ENCODE results near the gene PLAC8. TPM values are rescaled to one million over a fixed set of nuclear protein-coding genes. Genes with fewer than 3 reads are reported as not detected.
"Not testable (repeated sequence)": the region's sequence is repeated elsewhere in the genome, so short reads cannot be mapped to it uniquely, and the experiment has no call there.

PLAC8 gene
- total and polyA plus RNA-seq, 7 experiments from 2014 or later = 204 to 634 (median 327) TPM

DNA sequence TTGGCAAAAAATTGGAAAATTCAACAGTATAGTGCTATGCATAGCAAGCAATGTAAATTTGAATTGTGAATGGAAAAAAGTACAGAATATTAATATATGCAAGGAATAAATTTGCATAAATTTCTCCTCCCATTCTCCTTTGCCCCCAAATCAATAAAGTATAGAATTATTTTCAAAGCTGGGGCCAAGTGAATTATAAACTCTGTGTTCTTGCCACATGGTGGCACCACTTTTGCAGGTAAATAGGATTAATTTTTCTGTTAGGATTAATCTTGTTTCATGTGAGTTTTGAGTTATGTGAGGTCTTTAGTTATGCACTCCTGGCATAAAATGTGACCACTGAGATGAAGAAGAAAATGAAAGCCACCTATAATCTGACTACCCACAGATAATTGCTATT lies 59.6 kb downstream of the PLAC8 start:
- ATAC-seq (no peak), DNase-seq (peak in 6 of 9 donors; percentile 12 to 40 (median 30))
- Histone ChIP-seq H3K27me3 (ENCODE audit: control insufficient read depth in 2 of 2, insufficient read depth in 2 of 2, low read length in 2 of 2) (no peaks in the 10 kb centered on the region), H3K4me3 (ENCODE audit: low read length) (no peak overlapping the region), H3K36me3 (ENCODE audit: control insufficient read depth in 2 of 3, insufficient read depth in 3 of 3, low read length in 3 of 3) (peaks cover 0 to 49% (median 0%) of the 10 kb centered on the region in 3 experiments), H3K4me1 (ENCODE audit: control insufficient read depth in 2 of 2, insufficient read depth in 2 of 2, low read length in 2 of 2) (no peaks in the 10 kb centered on the region), H3K9me3 (ENCODE audit: control insufficient read depth in 2 of 3, low read length in 3 of 3) (no peaks in the 10 kb centered on the region), H3K27ac (ENCODE audit: low read depth, low read length) (no peak overlapping the region)
- intact Hi-C loops (cut with micrococcal nuclease) = loop anchor here (1.0 to 5.0 kb wide), 4 partner anchors 19 to 587 kb away; no protein-coding TSS in a partner anchor
- Mint-ChIP-seq H3K27me3 (no peaks in the 10 kb centered on the region), H3K27ac (no peak overlapping the region), H3K9me3 (no peaks in the 10 kb centered on the region), H3K4me3 (no peak overlapping the region), H3K4me1 (peaks cover 0 to 9% (median 0%) of the 10 kb centered on the region in 7 donors), H3K36me3 (peaks cover 11 to 49% (median 31%) of the 10 kb centered on the region in 5 donors)
- POLR2A ChIA-PET = interaction anchor here (0.6 kb wide), 1 partner anchor 100 kb away, joined by 6 read pairs; no protein-coding TSS in a partner anchor
- CTCF ChIA-PET = interaction anchor here (1.0 to 1.7 kb wide), 4 partner anchors 20 to 229 kb away, joined by 3 to 9 read pairs (median 6); partner anchors contain the start of gene COPS4

DNA sequence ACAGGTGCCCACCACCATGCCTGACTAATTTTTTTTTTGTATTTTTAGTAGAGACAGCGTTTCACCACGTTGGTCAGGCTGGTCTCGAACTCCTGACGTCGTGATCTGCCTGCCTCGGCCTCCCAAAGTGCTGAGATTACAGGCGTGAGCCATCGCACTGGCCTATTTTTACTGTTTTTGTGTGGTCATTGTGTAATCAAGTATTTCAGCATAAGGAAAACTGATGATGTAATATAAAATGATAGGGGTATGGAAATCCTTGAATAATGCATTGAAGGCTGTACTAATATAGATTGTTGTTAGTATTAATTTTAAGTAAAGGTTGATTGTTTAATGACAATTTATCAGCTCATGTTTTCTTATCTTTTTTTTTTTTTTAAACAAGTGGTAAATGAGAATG lies 65.7 kb downstream of the PLAC8 start:
- ChIA-PET POLR2A (interaction anchor here (0.9 to 1.7 kb wide), 2 partner anchors 14 to 232 kb away, joined by 3 to 5 read pairs; partner anchors contain the start of gene COPS4), CTCF (interaction anchor here (0.7 kb wide), 1 partner anchor 64 kb away, joined by 4 read pairs; no protein-coding TSS in a partner anchor)
- ATAC-seq; H3K27me3 Mint-ChIP-seq; H3K4me3 Mint-ChIP-seq; H3K9me3 Mint-ChIP-seq; H3K4me3 ChIP-seq (ENCODE audit: low read length); H3K9me3 ChIP-seq (ENCODE audit: control insufficient read depth in 2 of 3, low read length in 3 of 3); DNase-seq; H3K4me1 ChIP-seq (ENCODE audit: control insufficient read depth in 2 of 2, insufficient read depth in 2 of 2, low read length in 2 of 2); H3K27ac ChIP-seq (ENCODE audit: low read depth, low read length); intact Hi-C loops (cut with micrococcal nuclease); H3K27me3 ChIP-seq (ENCODE audit: control insufficient read depth in 2 of 2, insufficient read depth in 2 of 2, low read length in 2 of 2): not testable (repeated sequence)
- peaks cover 0 to 35% (median 0%) of the 10 kb centered on the region in 3 experiments for H3K36me3 ChIP-seq (ENCODE audit: control insufficient read depth in 2 of 3, insufficient read depth in 3 of 3, low read length in 3 of 3)
- peaks cover 11 to 43% (median 28%) of the 10 kb centered on the region in 5 donors for H3K36me3 Mint-ChIP-seq
- peaks cover 0 to 20% (median 14%) of the 10 kb centered on the region in 7 donors for H3K4me1 Mint-ChIP-seq
- H3K27ac Mint-ChIP-seq = peak overlapping the region in 1 of 9 donors; percentile 56

DNA sequence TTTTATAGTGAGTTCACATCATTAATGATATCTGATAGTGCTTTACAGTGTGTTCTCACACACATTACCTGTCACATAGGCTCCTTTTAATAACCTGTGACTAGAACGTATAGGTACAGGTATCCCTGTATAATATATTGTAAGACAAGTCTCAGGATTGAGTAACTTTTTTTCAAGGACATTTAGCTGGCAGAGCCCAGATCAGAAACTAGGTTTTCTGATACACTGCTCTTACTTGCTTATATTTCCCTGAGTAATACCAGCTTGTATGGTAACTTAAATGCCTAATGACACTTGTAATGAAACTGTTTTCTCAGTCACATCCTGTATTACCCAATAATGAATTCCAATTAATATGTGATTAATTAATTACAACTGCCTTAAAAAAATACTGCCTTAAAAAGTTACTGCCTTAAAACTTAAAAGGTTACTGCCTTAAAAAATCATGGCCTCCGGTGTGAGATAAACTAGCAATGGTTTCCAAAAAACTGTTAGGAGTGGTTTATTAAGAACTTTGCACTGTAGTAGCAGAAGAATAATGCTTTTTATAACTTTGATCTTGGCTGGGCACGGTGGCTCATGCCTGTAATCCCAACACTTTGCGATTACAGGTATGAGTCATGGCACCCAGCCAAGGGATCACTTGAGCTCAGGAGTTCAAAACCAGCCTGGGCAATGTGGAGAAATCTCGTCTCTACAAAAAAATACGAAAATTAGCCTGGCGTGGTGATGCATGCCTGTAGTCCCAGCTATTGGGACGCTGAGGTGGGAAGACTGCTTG lies 67.6 kb downstream of the PLAC8 start:
- Histone ChIP-seq H3K36me3 (ENCODE audit: control insufficient read depth in 2 of 3, insufficient read depth in 3 of 3, low read length in 3 of 3) (peaks cover 0 to 20% (median 0%) of the 10 kb centered on the region in 3 experiments), H3K4me1 (ENCODE audit: control insufficient read depth in 2 of 2, insufficient read depth in 2 of 2, low read length in 2 of 2) (peaks cover 4 to 5% of the 10 kb centered on the region in 2 donors), H3K9me3 (ENCODE audit: control insufficient read depth in 2 of 3, low read length in 3 of 3) (no peaks in the 10 kb centered on the region), H3K27me3 (ENCODE audit: control insufficient read depth in 2 of 2, insufficient read depth in 2 of 2, low read length in 2 of 2) (no peaks in the 10 kb centered on the region), H3K27ac (ENCODE audit: low read depth, low read length) (no peak overlapping the region), H3K4me3 (ENCODE audit: low read length) (no peak overlapping the region)
- CTCF ChIA-PET = interaction anchor here (0.6 to 1.3 kb wide), 2 partner anchors 27 to 206 kb away, joined by 3 to 7 read pairs; no protein-coding TSS in a partner anchor
- Mint-ChIP-seq H3K4me3 (no peak overlapping the region), H3K27ac (no peak overlapping the region), H3K9me3 (no peaks in the 10 kb centered on the region), H3K36me3 (peaks cover 5 to 31% (median 21%) of the 10 kb centered on the region in 5 donors), H3K4me1 (peaks cover 4 to 23% (median 18%) of the 10 kb centered on the region in 7 donors), H3K27me3 (no peaks in the 10 kb centered on the region)
- intact Hi-C loops (cut with micrococcal nuclease) = no loop called here
- ATAC-seq = no peak
- no peak for DNase-seq
- POLR2A ChIA-PET = interaction anchor here (0.7 to 1.3 kb wide), 2 partner anchors 10 to 237 kb away, joined by 3 to 4 read pairs; no protein-coding TSS in a partner anchor

DNA sequence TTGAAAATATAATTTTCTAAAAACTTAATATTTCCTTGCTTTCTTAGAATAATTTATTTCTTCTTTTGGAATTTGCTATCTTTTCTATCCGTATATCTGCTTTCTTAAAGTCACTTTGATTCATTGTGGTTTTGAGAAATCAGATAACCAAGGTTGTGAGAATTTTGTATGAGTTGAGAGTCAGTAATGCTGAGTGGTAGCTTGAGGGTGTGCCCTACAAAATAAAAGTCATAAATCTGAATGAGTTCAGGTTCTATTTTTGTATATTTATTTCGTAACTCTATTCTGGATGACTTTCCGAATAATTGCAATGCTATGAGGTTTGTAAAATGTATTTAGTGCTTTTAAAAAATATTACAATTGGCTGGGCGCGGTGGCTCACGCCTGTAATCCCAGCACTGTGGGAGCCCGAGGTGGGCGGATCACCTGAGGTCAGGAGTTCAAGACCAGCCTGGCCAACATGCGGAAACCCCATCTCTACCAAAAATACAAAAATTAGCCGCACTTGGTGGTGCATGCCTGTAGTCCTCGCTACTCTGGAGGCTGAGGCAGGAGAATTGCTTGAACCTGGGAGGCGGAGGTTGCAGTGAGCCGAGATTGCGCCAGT lies 70.6 kb downstream of the PLAC8 start:
- no peaks in the 10 kb centered on the region for H3K27me3 Mint-ChIP-seq
- peaks cover 9 to 41% (median 32%) of the 10 kb centered on the region in 7 donors for H3K4me1 Mint-ChIP-seq
- no peak overlapping the region for H3K4me3 Mint-ChIP-seq
- H3K36me3 Mint-ChIP-seq = peaks cover 0 to 19% (median 1%) of the 10 kb centered on the region in 5 donors
- DNase-seq (no peak), ATAC-seq (no peak)
- Histone ChIP-seq H3K9me3 (ENCODE audit: control insufficient read depth in 2 of 3, low read length in 3 of 3) (no peaks in the 10 kb centered on the region), H3K27ac (ENCODE audit: low read depth, low read length) (no peak overlapping the region), H3K27me3 (ENCODE audit: control insufficient read depth in 2 of 2, insufficient read depth in 2 of 2, low read length in 2 of 2) (no peaks in the 10 kb centered on the region), H3K4me1 (ENCODE audit: control insufficient read depth in 2 of 2, insufficient read depth in 2 of 2, low read length in 2 of 2) (peaks cover 4 to 8% of the 10 kb centered on the region in 2 donors), H3K4me3 (ENCODE audit: low read length) (no peak overlapping the region), H3K36me3 (ENCODE audit: control insufficient read depth in 2 of 3, insufficient read depth in 3 of 3, low read length in 3 of 3) (no peaks in the 10 kb centered on the region)
- no peak overlapping the region for H3K27ac Mint-ChIP-seq
- no peaks in the 10 kb centered on the region for H3K9me3 Mint-ChIP-seq
- intact Hi-C loops (cut with micrococcal nuclease) = no loop called here
- POLR2A ChIA-PET = no interaction called here
- CTCF ChIA-PET = no interaction called here

DNA sequence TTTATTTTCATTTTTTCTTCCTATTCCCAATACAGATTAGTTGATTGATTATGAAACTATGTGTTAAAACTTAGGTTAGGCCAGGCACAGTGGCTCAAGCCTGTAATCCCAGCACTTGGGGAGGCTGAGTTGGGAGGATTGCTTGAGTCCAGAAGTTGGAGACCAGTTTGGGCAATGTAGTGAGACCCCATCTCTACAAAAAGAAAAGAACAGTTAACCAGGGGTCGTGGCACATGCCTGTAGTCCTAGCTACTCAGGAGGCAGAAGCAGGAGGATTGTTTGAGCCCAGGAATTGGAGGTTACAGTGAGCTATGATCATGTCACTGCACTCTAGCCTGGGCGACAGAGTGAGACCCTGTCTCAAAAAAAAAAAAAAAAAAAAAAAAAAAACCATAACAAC lies 71.4 kb downstream of the PLAC8 start:
- H3K4me1 ChIP-seq (ENCODE audit: control insufficient read depth in 2 of 2, insufficient read depth in 2 of 2, low read length in 2 of 2); H3K27me3 ChIP-seq (ENCODE audit: control insufficient read depth in 2 of 2, insufficient read depth in 2 of 2, low read length in 2 of 2); intact Hi-C loops (cut with micrococcal nuclease); CTCF ChIA-PET; ATAC-seq; H3K27ac ChIP-seq (ENCODE audit: low read depth, low read length); H3K9me3 Mint-ChIP-seq; H3K36me3 ChIP-seq (ENCODE audit: control insufficient read depth in 2 of 3, insufficient read depth in 3 of 3, low read length in 3 of 3); DNase-seq; H3K27me3 Mint-ChIP-seq; H3K4me3 ChIP-seq (ENCODE audit: low read length); POLR2A ChIA-PET; H3K4me3 Mint-ChIP-seq; H3K9me3 ChIP-seq (ENCODE audit: control insufficient read depth in 2 of 3, low read length in 3 of 3): not testable (repeated sequence)
- peak overlapping the region in 1 of 9 donors; percentile 31 for H3K27ac Mint-ChIP-seq
- peaks cover 0 to 17% (median 0%) of the 10 kb centered on the region in 5 donors for H3K36me3 Mint-ChIP-seq
- peaks cover 11 to 42% (median 36%) of the 10 kb centered on the region in 7 donors for H3K4me1 Mint-ChIP-seq

DNA sequence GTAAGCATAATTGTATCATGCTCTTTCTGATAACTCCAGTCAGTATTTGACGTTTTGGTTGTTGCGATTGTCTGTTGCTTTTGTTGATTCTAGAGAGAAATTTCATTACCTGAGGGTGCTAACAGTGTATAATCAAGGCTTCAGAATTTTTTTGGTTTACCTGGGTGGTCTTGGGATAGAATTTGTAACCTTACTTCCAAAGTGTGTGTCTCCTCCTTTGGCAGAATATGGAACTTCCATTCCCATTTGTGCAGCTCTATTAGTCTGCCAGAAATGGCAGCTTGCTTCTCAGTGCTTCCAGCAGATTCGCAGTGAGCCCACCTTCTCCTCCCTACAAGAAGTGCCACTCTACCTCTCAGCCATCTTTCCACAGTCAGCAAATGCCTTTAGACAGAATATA lies 74.3 kb downstream of the PLAC8 start:
- ChIA-PET CTCF (interaction anchor here (1.4 kb wide), 1 partner anchor 27 kb away, joined by 3 read pairs; no protein-coding TSS in a partner anchor), POLR2A (interaction anchor here (1.4 kb wide), 1 partner anchor 27 kb away, joined by 3 read pairs; no protein-coding TSS in a partner anchor)
- Mint-ChIP-seq H3K36me3 (peaks cover 0 to 13% (median 0%) of the 10 kb centered on the region in 5 donors), H3K9me3 (no peaks in the 10 kb centered on the region), H3K4me1 (peaks cover 21 to 59% (median 48%) of the 10 kb centered on the region in 7 donors), H3K4me3 (peak overlapping the region in 1 of 10 donors; percentile 29), H3K27me3 (no peaks in the 10 kb centered on the region), H3K27ac (peak overlapping the region in 3 of 9 donors; percentile 12 to 39 (median 28))
- Histone ChIP-seq H3K27ac (ENCODE audit: low read depth, low read length) (no peak overlapping the region), H3K36me3 (ENCODE audit: control insufficient read depth in 2 of 3, insufficient read depth in 3 of 3, low read length in 3 of 3) (peaks cover 0 to 1% (median 0%) of the 10 kb centered on the region in 3 experiments), H3K4me3 (ENCODE audit: low read length) (no peak overlapping the region), H3K9me3 (ENCODE audit: control insufficient read depth in 2 of 3, low read length in 3 of 3) (no peaks in the 10 kb centered on the region), H3K4me1 (ENCODE audit: control insufficient read depth in 2 of 2, insufficient read depth in 2 of 2, low read length in 2 of 2) (peaks cover 8 to 27% of the 10 kb centered on the region in 2 donors), H3K27me3 (ENCODE audit: control insufficient read depth in 2 of 2, insufficient read depth in 2 of 2, low read length in 2 of 2) (no peaks in the 10 kb centered on the region)
- intact Hi-C loops (cut with micrococcal nuclease) = no loop called here
- no peak for ATAC-seq
- no peak for DNase-seq
